GM18909 (cell line): ENCODE results near the gene UBD.

Experiments
- ATAC-seq: cut with Tn5 transposase; IDR thresholded peaks from one replicate; pipeline ENCODE4 v1.9.1; 2021; ENCODE audit warnings: mild to moderate bottlenecking; ENCODE audit not compliant: unreplicated experiment, poor library complexity

The UBD gene

DNA sequence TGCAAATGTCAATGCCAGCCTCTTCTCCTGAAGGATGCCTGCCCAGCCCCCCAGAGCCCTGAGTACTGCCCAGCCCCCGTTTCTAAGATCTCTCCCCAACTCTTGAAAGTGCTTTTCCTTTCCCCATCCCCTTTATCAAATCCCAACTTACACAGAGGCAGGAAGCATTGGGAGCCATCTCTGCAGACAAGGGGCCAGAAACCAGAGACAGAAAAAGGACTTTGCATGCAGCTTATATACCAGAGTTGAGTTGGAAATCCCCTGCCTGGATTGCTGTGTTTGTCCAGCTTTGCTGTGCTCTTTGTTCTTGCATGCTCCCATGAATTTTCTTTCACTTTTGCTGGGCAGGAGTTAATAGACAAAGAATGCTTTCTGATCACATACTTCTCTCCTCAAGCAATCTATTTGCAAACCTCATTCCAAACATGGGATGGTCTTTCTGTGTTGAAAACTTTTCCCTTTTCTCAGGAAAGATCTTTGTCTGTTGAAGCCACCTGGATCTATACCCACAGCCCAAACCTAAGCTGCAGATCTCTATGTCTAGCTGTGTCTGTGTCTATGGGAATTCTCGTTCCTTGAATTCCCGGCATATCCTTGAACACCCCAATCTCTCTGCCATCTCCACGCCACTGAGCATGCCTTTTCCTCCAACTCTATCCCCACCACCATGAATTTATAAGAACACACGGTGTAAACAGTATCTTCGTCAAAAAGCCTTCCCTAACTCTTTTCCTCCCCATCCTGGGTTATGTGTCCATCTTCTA is at the start of gene UBD:
TSS of gene UBD (minus strand) at position 209 of the 764 bp plus-strand sequence. CDS start at position 178, 31 bp downstream.
- no peak for ATAC-seq

DNA sequence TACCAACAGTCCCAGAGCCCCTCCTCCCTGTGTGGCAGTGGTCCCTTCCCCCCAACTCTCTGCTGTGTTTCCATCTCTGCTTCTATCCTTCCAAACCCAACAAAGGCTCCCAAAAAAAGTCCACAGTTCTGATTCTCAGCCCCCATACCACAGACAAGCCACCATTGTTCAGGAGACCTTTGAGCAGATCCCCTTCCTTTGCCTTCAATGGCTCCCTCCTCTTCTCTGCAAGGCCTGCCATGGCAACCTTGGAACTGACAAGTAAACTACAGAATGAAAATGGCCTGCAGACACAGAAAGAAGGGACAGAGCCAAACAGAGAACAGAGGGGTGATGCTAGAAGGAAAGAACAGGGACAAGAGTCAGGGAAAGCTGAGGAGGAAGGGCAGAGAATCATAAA is 48.6 kb upstream of the UBD start:
- ATAC-seq, result no peak

DNA sequence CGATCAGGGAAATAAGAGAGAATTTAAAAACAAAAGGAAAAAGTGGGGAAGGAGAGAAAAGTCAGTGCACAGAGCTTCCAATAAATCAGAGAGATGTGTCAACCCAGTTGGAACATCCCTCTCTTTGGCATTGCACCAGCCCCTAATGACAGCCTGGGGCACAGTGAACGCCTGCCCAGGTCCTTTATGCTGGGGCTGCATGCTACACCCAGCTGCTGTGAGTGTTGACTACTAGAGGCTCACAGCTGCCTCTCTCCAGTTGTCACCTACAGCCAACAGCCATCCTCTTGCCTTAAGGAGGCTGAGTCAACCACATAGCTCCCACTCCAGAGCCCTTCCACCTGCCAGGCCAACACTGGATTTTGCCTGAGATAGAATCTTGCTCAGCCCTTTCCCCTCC is 44.4 kb upstream of the UBD start:
- no peak for ATAC-seq

DNA sequence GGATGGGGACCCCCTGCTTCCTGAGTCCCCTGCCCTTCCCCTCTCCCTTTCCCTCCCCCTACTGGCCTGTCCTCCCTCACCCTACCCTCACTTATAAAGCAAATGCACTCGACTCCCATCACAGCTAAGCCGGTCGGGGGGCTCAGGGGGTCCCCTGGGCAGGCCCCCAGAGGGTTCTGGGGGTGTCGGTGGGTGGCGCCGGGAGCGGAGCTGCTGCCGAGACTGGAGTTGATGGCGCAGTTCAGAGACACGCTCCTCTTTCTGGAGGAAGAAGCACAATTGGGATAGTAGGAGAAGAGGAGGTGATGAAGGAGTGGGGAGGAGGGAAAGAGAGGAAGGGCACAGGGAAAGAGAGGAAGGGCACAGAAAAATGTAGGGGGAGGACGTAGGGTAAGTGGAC is 43.9 kb upstream of the UBD start:
- no peak for ATAC-seq

DNA sequence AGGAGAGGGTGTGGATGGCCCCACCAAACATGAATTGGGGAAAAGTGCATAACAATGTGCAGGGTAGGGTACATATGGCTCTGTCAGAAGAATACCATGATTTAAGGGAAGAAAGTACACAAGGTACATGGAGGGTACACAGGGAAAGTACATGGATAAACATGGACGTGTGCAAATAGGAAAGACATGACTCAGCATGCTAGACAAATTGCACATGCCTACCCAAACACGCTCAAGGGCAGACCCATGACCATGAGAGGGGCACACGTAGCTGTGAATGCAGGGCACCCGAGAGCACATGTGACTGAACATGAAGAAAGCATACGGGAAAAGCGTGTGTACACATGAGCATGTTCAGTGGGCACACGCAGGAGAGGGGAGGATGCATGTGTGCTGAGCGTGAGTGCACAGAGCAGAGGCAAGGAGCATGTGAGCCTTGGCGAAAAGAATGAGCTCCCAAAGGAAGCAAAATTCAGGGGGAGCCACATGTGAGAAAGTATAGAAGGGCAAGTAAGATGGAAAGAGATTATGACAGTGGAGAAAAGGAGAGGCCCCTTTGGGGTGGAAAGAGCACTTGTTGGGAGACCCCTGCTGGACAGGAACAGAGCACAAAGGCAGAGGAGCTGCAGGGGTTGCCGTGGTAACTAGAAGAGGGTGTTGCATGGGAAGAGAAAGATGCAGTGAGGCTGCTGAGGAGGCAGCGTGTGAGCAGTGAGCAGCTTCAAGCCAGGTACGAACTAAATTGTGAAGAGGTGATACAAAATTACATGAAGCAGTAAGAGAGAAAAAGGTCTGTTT is 43.2 kb upstream of the UBD start:
- no peak for ATAC-seq

DNA sequence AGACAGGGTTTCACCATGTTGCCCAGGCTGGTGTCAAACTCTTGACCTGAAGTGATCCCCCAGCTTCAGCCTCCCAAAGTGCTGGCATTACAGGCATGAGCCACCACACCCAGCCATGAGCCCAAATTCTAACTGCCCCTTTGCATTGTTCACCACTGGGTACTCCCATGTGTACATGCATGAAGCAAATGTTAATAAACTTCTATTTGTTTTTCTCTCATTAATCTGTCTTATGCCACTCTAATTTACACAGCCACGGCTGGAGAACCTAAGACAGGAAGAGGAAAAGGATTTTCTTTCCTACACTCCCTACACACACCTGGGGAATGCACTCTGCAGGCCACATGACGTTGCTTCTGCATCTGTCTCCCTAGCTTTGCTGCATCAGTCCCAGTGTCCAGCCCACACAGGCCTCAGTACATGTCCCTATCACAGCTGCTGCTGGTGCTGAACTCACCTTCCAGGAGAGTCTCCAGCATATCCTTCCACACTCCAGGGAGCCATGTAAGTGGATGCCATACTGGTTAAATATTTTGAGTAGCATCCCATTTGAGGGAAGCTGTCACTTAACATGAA is 38.7 kb upstream of the UBD start:
- ATAC-seq, result no peak

DNA sequence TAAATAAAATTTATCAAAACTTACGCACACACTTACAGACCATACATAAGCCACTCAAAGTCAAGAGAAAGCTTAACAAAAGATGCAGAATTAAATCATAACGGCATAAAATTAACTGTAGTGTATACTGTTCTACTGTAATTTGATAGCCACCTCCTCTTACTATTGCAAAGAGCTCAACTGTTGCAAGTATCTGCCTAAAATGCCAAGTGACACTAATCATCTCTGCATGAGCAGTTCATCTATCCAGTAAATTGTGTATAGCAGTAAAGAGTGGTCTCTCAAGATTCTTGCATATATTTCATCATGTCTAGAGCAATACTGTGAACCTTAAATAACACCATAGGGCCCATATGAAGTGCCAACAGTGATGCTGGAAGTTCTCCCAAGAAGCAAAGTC is 37.7 kb upstream of the UBD start:
- ATAC-seq, result no peak

DNA sequence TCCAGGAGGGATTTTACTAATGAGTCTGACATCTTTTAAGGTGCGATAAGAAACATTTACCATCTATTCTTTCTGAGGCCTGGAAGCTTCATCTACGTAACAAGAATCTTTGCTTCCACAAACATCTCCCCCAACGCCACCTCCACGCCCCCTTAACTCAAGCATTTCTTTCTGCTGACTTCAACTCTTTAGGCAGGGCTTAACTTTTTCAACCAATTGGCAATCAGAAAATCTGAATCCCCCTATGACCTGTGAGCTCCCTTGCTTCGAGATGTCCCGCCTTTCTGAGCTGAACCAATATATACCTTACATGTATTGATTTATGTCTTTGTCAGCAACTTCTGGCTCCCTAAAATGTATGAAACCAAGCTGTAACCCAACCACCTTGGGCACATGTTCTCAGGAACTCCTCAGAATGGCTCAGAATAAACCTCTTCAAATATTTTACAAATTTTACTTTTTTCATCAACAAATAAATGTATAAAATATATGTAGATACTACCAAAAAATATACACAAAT is 36.9 kb upstream of the UBD start:
- no peak for ATAC-seq

DNA sequence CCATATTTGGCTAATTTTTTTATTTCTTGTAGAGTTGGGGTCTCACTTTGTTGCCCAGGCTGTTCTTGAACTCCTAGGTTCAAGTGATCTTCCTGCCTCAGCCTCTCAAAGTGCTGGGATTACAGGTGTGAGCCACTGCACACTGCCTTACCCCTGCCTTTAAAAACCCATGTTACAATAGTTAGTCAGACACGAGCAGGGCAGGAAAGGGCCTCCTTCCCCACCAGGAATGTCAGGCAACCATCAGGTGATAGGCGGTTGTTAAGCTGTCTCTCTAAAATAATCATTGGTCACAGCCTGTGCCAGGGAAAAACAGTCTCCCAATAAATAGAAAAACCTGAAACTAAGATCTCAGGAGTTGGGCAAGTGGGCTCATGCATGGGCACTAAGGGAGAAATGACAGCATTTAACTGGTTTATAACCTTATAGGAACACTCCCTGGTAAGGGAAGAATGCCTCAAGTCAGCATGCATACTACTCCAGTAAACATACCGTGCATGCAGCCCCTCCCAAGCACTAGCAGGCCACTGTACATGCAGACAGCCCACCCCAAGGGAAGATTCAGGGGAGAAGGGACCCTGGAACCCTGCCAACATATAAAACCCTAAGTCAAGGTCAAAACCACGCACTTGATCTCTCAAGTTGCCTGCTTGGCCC is 33.8 kb upstream of the UBD start:
- ATAC-seq, result no peak

DNA sequence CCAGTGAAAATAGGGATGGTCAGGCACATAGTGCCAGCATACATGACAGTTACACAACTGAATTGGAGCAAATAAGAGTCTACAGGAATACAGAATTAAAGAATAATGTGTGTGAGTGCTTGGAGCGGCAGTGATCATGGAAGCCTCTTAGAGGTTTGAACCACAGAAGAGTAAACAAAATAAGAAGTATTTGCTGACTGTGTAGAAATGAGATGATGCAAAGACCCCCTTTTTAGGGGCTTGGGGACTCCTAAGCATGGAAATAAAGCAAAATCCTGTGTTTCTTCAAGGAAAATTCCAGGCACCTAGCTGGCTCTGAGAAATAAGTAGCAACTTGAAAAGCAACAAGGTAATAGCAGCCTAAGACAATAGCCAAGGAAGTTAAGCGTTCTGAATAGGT is 32.1 kb upstream of the UBD start:
- no peak for ATAC-seq

DNA sequence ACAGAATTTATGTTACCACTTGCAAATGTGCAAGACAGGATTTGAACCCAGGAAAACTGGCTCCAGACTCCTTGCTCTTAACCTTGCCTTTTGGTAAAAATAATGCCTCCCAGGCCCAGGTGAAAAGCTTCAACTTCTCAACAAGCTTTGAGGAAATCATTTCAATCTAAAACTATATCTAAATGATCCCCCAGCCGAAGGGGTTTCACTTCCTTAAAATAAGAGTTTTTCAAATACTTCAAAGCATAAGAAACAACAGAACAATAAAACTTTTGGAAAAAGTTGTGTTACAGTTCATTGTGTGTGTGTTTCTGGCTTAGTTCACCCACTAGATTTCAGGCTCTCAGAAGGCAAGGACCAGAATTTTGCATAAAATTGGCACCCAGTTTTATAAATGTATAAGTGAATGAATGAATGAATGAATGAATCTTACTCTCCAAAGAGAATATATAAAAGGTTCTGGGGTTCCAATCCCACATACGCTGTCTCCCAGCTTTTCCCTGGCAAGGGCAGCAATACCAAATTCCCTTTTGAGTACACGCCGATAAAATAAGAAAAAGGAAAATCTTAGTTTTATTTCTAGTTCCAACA is 30.8 kb upstream of the UBD start:
- no peak for ATAC-seq

DNA sequence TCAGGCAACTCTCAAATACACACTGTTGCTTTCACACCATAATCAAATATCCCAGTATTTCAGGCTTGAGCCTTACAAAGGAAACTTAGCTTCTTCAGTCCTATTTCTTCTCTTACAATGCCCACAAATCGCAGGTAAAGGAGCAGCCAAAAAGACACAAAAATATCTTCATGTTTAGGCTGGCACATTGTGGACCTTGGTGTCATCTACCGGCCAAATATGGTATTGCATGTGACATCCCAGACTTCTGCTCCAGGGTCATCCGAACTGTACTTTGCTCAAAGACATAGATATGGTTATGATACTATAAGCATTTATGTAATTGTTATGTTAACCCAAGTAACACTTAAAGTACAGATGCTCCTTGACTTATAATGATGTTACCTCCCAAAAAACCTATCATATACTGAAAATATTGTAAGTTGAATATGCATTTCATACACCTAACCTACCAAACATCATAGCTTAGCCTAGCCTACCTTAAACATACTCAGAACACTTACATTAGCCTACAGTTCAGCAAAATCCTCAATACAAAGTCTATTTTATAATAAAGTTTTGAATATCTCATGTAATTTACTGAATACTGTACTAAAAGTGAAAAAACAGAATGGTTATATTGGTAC is 30.0 kb upstream of the UBD start:
- no peak for ATAC-seq

DNA sequence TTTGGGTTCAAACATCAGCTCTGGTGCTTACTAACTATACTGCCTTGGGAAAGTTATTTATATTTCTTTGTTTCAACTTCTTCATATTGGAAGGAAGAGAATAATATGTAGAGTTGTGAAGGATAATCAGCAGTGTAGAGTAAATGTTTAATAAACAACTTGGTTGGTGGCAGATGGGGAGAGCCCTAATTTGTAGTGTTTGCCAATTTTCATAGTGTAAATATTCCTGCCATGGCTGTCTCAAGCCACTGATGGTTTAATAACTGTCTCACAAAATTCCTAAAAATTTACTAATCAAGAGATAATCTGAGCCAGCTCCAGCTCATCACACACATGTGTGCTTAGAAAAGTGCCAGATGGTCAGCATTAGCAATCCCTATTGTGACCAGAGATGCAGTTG is 25.3 kb upstream of the UBD start, which contains the start of gene OR2H2:
TSS of gene OR2H2 (plus strand) at position 301 of the 400 bp plus-strand sequence. CDS start 2,824 bp downstream, outside the sequence.
- ATAC-seq, result no peak

DNA sequence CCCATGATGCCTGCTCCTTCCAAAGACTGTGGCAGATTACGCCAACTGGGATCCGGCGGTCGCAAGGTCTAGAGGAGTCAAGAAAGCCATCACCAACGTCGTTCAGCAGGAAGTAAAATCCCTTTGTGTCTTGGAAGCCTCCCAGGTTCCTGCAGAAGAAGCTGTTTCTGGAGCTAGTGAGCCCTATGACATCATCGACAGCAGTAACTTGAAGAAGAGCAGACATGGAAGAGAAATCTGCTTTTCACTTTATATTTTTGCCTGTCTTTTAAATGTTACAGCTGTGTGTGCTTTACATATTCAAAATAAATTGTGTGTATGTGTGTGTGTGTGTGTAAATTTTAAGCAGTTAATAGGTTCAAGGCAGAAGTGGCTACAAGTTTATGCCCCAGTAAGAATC is 18.0 kb upstream of the UBD start:
- ATAC-seq, result no peak

DNA sequence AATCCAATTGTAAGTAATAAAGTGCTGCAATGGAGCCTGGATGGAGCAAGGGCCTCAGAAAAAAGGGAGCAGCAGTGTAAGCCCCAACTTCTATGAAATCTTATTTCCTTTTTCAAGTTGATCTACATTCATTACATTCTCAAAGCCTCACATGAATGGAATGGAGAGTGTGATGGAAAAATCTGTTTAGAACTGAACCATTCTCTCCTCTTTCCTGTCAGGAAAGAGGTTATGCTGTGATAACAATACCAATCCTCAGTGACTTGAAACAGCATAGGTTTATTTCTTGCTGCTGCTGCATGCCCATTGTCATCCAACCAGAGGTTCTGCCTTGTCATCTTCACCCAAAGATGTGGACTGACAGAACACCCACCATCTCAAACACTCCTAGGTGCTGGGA is 16.5 kb upstream of the UBD start:
- ATAC-seq, result no peak

DNA sequence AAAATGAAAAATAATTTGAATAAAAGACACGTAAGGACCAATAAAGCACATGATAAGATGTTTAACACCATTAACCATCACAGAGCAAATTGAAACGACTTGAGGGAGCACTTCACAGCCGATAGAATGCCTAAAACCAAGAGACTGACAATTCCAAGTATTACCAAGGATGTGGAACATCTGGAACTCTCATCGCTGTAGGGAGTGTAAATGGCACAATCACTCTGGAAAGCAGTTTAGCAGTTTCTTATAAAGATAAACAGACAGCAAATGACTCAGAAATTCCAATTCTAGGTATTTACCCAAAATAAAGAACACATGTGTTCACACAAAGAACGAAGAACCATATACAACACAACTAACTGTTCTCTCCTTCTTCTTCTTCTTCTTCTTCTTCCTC is 8.5 kb upstream of the UBD start:
- no peak for ATAC-seq

DNA sequence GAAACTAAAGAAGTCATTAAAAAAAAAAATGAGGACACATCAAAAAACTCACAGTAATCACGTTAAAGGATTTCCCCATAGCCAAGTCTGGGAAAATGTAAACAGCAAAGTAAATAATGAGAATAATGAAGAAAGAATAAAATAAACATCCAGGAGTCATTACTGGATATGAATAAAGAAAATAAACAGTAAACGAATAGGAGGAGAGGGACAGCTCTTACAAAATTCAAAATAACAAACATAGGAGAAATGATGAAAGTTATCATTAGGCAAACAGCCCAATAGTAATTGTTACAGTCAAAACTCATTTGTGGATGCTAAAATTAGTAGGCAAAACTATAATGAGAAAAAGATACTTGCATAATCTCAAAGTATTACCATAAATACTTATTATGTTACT is 8.0 kb upstream of the UBD start:
- no peak for ATAC-seq

DNA sequence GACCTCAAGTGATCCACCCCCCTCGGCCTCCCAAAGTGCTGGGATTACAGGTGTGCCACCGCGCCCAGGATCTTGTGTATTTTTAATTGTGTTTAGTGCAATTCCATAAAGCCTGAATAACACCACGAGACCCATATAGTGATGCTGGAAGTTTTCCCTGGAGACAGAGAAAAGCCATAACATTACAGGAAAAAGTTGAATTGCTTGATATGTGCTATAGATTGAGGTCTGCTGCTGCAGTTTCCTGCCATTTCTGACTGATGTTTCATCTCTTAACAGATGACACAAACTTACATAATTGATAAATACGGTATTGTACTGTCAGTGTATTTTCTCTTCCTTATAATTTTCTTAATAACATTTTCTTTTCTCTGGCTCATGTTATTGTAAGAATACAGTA is 7.3 kb upstream of the UBD start:
- no peak for ATAC-seq

DNA sequence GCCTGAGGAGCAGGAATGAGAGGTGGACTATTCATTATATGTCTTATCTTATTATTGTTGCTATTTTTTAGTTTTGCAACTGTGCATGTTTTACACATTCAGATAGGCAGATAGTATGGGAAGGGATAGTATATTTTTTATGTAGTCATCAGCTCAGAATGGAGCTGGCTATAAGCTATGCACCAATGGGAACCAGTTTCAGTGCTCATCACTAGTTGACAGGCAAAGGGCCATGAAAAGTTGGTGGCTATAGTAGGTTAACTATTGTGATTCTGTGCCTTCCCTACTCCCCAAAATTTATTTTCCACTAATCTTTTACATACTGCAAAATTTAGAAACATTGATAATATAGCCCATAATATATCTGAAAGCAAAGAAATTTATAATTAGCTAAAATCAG is 5.3 kb upstream of the UBD start:
- ATAC-seq, result no peak

DNA sequence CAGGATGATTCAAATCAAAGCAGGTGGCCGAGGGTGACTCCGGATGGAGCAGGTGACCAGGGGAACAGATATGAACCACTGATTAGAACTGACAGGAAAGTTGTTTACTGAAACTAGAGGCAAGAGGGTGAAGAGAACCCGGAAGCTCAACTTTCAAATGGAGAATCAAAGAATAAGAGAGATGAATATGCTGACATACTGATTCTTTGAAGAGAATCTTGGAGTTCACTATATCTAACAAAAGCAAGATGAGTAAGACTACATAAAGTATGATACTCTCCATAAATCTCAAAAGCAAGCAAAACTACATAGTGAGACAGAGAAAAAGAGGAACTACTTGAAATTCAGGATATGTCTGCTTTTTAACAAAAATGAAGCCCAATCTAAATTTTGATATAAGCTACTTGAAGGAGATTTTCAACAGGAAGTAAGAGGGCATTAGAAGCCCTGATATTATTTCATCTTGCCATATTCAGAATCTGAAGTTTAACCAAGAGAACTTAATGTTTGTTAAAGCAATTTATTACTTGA is 4.0 kb upstream of the UBD start:
- no peak for ATAC-seq
